LNCAP (cell line): Measurements from ENCODE around the gene C17orf67.
A peak's percentile ranks its signal among the peaks of the same experiment; 100 is the strongest.

Experiments
- TF ChIP-seq, protein P1 (sequence below): fragments of 450-650 bp; IDR thresholded peaks from 2 replicates; pipeline ENCODE4 v1.5.1; 2017; ENCODE audit warnings: mild to moderate bottlenecking

The C17orf67 gene

DNA sequence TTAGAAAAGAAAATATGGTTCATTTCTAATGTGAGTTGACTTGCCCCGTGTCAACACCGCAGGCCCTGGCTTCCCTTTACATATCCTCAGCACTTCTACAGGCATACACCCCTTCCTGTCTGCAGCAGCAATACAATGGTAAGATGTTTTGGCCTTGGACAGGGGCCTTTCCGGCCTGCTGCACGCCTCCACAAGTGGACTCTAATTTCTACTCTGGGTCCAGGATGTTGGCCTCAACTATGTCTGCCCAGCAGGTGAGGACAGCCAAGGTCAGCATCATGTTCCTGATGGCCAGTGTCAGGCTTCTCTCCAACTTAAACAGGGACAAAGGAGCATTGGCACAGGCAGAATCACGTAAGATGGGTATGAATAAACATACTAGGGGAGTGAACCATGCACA is 11.0 kb downstream of the C17orf67 start:
- TF ChIP-seq, protein P1, sequence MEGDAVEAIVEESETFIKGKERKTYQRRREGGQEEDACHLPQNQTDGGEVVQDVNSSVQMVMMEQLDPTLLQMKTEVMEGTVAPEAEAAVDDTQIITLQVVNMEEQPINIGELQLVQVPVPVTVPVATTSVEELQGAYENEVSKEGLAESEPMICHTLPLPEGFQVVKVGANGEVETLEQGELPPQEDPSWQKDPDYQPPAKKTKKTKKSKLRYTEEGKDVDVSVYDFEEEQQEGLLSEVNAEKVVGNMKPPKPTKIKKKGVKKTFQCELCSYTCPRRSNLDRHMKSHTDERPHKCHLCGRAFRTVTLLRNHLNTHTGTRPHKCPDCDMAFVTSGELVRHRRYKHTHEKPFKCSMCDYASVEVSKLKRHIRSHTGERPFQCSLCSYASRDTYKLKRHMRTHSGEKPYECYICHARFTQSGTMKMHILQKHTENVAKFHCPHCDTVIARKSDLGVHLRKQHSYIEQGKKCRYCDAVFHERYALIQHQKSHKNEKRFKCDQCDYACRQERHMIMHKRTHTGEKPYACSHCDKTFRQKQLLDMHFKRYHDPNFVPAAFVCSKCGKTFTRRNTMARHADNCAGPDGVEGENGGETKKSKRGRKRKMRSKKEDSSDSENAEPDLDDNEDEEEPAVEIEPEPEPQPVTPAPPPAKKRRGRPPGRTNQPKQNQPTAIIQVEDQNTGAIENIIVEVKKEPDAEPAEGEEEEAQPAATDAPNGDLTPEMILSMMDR, result no peak

DNA sequence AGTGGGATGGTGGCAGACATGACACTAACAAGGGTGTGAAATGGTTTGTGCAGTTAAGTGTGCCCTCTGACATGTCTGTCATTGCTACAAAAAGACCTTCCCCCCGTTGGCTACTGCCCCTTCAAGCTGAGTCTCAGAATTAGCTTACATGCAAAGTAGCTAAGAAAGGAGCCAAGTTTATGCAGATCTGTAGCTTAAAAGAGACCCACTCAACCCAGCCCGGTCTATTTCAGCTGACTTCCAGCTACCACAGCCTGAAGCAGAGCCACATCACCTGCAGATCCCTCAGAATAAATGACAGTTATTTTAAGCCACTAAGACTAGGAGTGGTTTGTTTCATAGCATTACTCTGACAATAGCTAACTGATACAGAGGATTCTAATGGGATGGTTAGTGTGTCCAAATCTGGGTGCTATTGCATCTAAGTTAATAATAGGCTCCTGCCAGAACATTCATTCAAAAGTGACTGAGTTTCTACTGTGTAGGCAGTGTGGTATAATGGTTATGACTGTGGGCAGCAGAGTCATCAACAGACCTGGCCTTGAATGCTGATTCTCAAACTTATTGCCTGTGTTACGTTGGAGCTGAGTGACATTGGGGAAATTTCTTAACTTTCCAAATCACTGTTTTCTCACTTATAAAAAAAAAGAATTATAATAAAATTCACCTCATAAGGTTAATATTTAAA is 11.7 kb downstream of the C17orf67 start:
- TF ChIP-seq, protein P1, result no peak

DNA sequence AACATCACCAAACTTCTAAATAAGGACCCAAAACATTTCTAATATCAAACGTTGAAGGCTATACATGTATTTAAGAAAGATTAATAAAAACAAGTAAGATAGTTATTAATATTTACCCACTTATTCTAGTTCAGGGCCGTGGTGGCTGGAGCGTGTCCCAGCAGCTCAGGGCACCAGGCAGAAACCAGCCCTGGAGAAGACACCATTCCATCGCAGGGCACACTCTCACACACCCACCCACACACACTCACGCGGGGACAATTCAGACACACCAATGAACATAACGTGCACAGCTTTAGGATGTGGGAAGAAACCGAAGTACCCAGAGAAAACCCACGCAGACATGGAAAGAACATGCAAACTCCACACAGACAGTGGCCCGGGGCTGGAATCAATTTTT is 13.5 kb downstream of the C17orf67 start:
- TF ChIP-seq, protein P1, result no peak

DNA sequence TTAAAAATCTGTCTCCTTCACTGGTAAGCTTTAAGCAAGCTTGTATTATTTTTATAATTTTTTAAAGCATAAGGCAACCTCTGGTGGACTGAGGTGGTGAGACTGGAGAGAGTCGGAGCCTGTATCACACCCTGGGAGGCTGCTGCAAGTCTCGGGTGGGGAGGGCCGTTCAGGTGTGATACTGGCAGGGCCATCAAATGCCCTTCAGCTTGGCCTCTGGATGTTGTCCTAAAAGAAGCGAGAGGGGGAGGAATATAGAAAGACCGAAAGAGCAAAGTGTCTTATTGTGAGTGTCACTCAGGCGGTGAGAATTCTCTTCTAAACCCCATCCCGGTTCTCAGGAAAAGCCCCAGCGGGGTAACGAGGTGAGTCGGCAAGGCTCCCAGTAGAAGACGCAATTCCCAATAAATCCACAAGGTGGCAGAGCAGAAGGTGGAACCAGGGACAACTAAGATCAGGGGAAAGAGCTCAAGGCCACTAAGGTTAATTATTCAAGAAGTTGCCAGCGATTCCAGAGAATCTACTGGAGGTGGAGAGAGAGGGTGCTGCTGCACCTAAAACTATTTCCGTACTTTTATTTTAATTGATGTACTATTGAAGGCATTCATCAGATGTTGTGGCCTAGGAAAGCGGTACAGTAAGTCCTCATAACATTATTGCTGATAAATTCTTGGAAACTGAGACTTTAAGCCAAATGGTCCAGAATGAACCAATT is 14.1 kb downstream of the C17orf67 start:
- TF ChIP-seq, protein P1, result peak; percentile 85

DNA sequence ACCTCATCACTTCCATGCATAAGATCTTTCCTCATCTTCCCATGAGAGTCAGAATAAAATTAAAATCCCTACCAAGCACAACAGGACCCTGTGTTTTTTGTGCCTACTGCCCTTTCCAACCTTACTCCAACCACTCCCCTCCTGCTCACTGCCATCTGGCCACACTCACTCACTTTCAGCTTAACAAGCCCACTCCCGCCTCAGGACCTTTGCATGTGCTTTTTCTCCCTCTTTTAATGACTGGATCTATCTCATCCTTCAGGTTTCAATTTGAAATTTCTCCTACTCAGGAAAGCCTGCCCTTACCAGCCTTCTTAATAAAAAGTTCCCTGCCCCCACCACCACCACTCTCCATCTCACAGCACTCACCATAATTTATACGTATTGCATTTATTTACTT is 14.7 kb downstream of the C17orf67 start:
- TF ChIP-seq, protein P1, result no peak

DNA sequence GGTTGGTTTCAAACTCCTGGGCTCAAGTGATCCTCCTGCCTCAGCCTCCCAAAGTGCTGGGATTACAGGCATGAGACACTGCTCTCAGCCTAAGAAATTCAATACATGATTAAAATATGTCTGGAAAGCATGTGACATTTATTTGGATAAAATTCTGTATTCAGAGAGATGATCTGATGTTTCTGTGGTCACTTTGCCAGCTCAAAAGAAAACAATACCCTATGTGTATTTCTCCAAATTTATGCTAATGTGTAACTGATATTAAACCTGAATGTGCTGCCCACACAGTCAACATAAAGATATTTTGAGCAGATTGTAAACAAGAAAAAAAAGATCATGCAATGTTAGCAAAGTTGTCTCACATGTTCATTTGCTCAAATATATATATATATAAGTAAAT is 16.7 kb downstream of the C17orf67 start:
- TF ChIP-seq, protein P1, result no peak

DNA sequence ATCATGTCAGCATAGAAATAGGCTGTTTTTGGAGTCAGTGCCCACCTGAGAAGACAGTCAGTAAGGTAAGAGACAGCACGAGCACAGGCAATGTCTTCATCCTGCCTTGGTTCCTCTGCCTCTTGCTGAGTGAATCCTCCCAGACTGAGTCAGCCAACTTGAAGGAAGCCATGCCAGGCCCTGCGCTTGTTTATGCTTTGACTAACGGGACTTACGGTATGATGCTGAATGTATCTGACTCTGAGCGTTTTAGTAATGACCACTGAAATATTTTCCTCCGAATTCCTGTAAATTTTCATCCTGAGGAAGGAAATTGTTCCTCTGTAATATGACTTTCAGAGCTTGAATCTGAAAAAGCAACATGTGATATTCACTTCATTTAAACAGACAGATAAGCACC is 18.0 kb downstream of the C17orf67 start:
- TF ChIP-seq, protein P1, result no peak
